Neural cell (in vitro differentiated cells): Measurements from ENCODE around the gene SETBP1.

Source experiments
- EZH2 ChIP-seq: fragments of 200-600, 300-800 bp; shearing (Covaris generic), sonication (generic); IDR thresholded peaks from 2 replicates; pipeline ENCODE4 v1.6.1; 2014; ENCODE audit warnings: antibody characterized with exemption, low read length, borderline replicate concordance, mild to moderate bottlenecking; ENCODE audit not compliant: insufficient read depth, poor library complexity, severe bottlenecking
- TF ChIP-seq, protein P1 (sequence below): fragments of 450-650 bp; IDR thresholded peaks from 2 replicates; pipeline ENCODE4 v1.5.1; 2014; ENCODE audit warnings: antibody characterized with exemption, mild to moderate bottlenecking, moderate library complexity; ENCODE audit not compliant: poor library complexity, severe bottlenecking

DNA sequence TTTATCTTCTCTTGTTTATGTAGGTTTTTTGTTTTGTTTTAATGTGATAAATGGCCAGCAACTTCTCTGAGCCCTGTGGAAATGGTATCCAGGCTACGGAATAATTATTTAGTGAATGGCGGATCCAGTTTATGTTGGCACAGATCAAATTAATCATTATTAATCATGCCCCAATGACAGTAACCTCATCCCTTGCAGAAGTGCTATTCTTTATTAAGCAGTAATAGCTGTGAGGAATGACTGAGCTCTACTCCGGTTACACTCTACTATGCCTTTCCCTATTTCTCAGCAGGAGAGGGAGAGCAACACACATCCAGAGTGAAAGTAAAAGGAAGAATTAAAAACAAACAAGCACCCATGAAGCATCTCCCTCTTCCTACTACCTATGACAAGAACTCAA, 84.8 kb downstream of the SETBP1 start:
- TF ChIP-seq, protein P1, sequence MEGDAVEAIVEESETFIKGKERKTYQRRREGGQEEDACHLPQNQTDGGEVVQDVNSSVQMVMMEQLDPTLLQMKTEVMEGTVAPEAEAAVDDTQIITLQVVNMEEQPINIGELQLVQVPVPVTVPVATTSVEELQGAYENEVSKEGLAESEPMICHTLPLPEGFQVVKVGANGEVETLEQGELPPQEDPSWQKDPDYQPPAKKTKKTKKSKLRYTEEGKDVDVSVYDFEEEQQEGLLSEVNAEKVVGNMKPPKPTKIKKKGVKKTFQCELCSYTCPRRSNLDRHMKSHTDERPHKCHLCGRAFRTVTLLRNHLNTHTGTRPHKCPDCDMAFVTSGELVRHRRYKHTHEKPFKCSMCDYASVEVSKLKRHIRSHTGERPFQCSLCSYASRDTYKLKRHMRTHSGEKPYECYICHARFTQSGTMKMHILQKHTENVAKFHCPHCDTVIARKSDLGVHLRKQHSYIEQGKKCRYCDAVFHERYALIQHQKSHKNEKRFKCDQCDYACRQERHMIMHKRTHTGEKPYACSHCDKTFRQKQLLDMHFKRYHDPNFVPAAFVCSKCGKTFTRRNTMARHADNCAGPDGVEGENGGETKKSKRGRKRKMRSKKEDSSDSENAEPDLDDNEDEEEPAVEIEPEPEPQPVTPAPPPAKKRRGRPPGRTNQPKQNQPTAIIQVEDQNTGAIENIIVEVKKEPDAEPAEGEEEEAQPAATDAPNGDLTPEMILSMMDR: no peak
- TF ChIP-seq EZH2: no peak
